Suppressor macrophage treated with lipopolysaccharide for 4 hours (primary cell): Measurements from ENCODE around the gene A4GALT.
"Not testable (repeated sequence)": the region's sequence is repeated elsewhere in the genome, so short reads cannot be mapped to it uniquely, and the experiment has no call there.

Source experiments
- DNase-seq: peaks from one replicate; pipeline ENCODE4 v3.0.0-alpha.2; 2020

Gene A4GALT

GRCh38 chr22:42720263-42721044, at the start of gene A4GALT:
A4GALT (minus strand) TSS chr22:42720870; CDS start chr22:42693951, 26,919 bp downstream.
- DNase-seq, result peak; percentile 40

- no peak for DNase-seq
Measured at GRCh38 chr22:42770448-42770726, 49.7 kb upstream of the A4GALT start.

- DNase-seq, result peak; percentile 31
Measured at GRCh38 chr22:42769574-42770447, 49.1 kb upstream of the A4GALT start.

GRCh38 chr22:42769238-42769573, 48.5 kb upstream of the A4GALT start:
- DNase-seq, result no peak

- DNase-seq, result no peak
Measured at GRCh38 chr22:42768385-42769035, 47.8 kb upstream of the A4GALT start.

GRCh38 chr22:42766860-42767259, 46.2 kb upstream of the A4GALT start:
- DNase-seq, result peak; percentile 61

- DNase-seq, result no peak
Measured at GRCh38 chr22:42764895-42765363, 44.3 kb upstream of the A4GALT start.

GRCh38 chr22:42763965-42764480, 43.4 kb upstream of the A4GALT start:
- DNase-seq, result no peak

GRCh38 chr22:42760806-42761565, 40.3 kb upstream of the A4GALT start:
- DNase-seq, result no peak

- no peak for DNase-seq
Measured at GRCh38 chr22:42758931-42759629, 38.4 kb upstream of the A4GALT start.

GRCh38 chr22:42755553-42755952, 34.9 kb upstream of the A4GALT start:
- peak; percentile 44 for DNase-seq

- not testable (repeated sequence) for DNase-seq
Measured at GRCh38 chr22:42755121-42755520, 34.5 kb upstream of the A4GALT start.

GRCh38 chr22:42754658-42755057, 34.0 kb upstream of the A4GALT start:
- no peak for DNase-seq

GRCh38 chr22:42752912-42753311, 32.2 kb upstream of the A4GALT start:
- DNase-seq, result no peak

- no peak for DNase-seq
Measured at GRCh38 chr22:42752230-42752746, 31.6 kb upstream of the A4GALT start.

- not testable (repeated sequence) for DNase-seq
Measured at GRCh38 chr22:42750421-42750820, 29.8 kb upstream of the A4GALT start.

GRCh38 chr22:42747701-42748513, 27.2 kb upstream of the A4GALT start:
- DNase-seq, result no peak

- no peak for DNase-seq
Measured at GRCh38 chr22:42745118-42745517, 24.4 kb upstream of the A4GALT start.

- no peak for DNase-seq
Measured at GRCh38 chr22:42743501-42743991, 22.9 kb upstream of the A4GALT start.

- DNase-seq, result no peak
Measured at GRCh38 chr22:42742940-42743339, 22.3 kb upstream of the A4GALT start.

GRCh38 chr22:42740320-42740719, 19.6 kb upstream of the A4GALT start:
- not testable (repeated sequence) for DNase-seq
